K562 (cell line): ENCODE data around the gene MT1E. TPM values are rescaled to one million over a fixed set of nuclear protein-coding genes. Genes with fewer than 3 reads are reported as not detected.

Experiments used
- ATAC-seq: fragments of 200-7000 bp; cut with Tn5 transposase; 3 replicates; pipeline ENCODE4 v1.9.1; 2020; ENCODE audit warnings: moderate library complexity
- BruUV-seq: library from RNA; stranded (reverse); fragments of 400-500 nt; replicated peaks from 2 replicates; lab custom pipeline; 2021; lab: Mats Ljungman, UMichigan
- CTCF ChIA-PET: fragments of 300-600 bp; formaldehyde crosslinking; extraction: SDS; loops from one replicate; lab custom pipeline; 2021; ENCODE audit warnings: low intra/inter-chr PET ratio; lab: Yijun Ruan, JAX
- POLR2A ChIA-PET: fragments of 300-600, 350-650 bp; sonication (Branson Sonifier 250); formaldehyde crosslinking; extraction: SDS; loops from one replicate; lab custom pipeline; 2021; ENCODE audit warnings: antibody characterized with exemption, inconsistent platforms; lab: Yijun Ruan, JAX
- DNase-seq, 4 experiments: peaks; one replicate each; pipeline versions ENCODE4 v3.0.0 to v3.0.0-alpha.2; 2011 to 2018; ENCODE audit warnings: low spot score in 3 of 4, mixed read lengths in 3 of 4; ENCODE audit errors: extremely low read depth in 1 of 4
- FAIRE-seq: peaks from 2 replicates; lab custom pipeline; 2011; peaks lifted over from hg19 to GRCh38; lab: Jason Lieb, UNC
- H2AFZ ChIP-seq: 2 replicates; pipeline ENCODE4 v1.6.0; 2011; ENCODE audit warnings: low read depth, low read length, control low read depth, inconsistent platforms
- H3K27ac ChIP-seq: fragments of 200-600 bp; 3 replicates; pipeline ENCODE4 v1.8.0; 2011; ENCODE audit warnings: low read depth, mild to moderate bottlenecking, control low read depth, inconsistent platforms, low read length, moderate library complexity, mixed read lengths; ENCODE audit errors: extremely low read depth
- H3K27me3 ChIP-seq, 2 experiments: fragments of 300-600 bp in 1 of 2; 2 replicates in 1 of 2; 3 replicates in 1 of 2; pipeline versions ENCODE4 v1.6.0 to v1.8.0; 2011; ENCODE audit warnings: inconsistent platforms in 2 of 2, low read length in 2 of 2, mild to moderate bottlenecking in 1 of 2, mixed read lengths in 1 of 2, moderate library complexity in 1 of 2; ENCODE audit not compliant: control insufficient read depth in 2 of 2, insufficient read depth in 2 of 2
- H3K36me3 ChIP-seq: fragments of 300-600 bp; 3 replicates; pipeline ENCODE4 v1.8.0; 2011; ENCODE audit warnings: mild to moderate bottlenecking, low read length, inconsistent platforms; ENCODE audit not compliant: control insufficient read depth, insufficient read depth
- H3K4me1 ChIP-seq, 2 experiments: fragments of 200-600 bp in 1 of 2; replicated peaks in 1 of 2; 2 replicates in 1 of 2; 3 replicates in 1 of 2; pipeline versions ENCODE4 v1.5.1 to v1.8.0; 2011; ENCODE audit warnings: inconsistent platforms in 2 of 2, low read length in 2 of 2, mild to moderate bottlenecking in 1 of 2, mixed read lengths in 1 of 2, moderate library complexity in 1 of 2; ENCODE audit not compliant: control insufficient read depth in 2 of 2, insufficient read depth in 2 of 2
- H3K4me2 ChIP-seq: 2 replicates; pipeline ENCODE4 v1.6.1; 2011; ENCODE audit warnings: low read length, control low read depth, inconsistent platforms, mixed read lengths; ENCODE audit not compliant: insufficient read depth
- H3K4me3 ChIP-seq: fragments of 200-600 bp; sonication (generic), shearing (Covaris generic); 2 replicates; pipeline ENCODE4 v1.5.1; 2016; ENCODE audit warnings: control low read depth, inconsistent platforms
- H3K79me2 ChIP-seq: fragments of 200-600 bp; 3 replicates; pipeline ENCODE4 v1.8.0; 2011; ENCODE audit warnings: low read length, inconsistent platforms; ENCODE audit not compliant: control insufficient read depth, insufficient read depth
- H3K9ac ChIP-seq, 2 experiments: 2 replicates each; pipeline versions ENCODE4 v1.6.0 to v1.6.1; 2011; ENCODE audit warnings: low read depth in 2 of 2, low read length in 2 of 2, control low read depth in 1 of 2, inconsistent platforms in 1 of 2, mild to moderate bottlenecking in 1 of 2, mixed read lengths in 1 of 2; ENCODE audit not compliant: insufficient read depth in 1 of 2
- H3K9me1 ChIP-seq: one replicate; pipeline ENCODE4 v1.6.0; 2011; ENCODE audit warnings: inconsistent platforms, mild to moderate bottlenecking, low read length, moderate library complexity; ENCODE audit not compliant: control insufficient read depth, insufficient read depth
- H3K9me3 ChIP-seq: replicated peaks from 2 replicates; pipeline ENCODE4 v1.5.1; 2011; ENCODE audit warnings: low read depth, low read length, inconsistent platforms; ENCODE audit not compliant: control insufficient read depth, insufficient read depth
- H4K20me1 ChIP-seq: replicated peaks from 2 replicates; pipeline ENCODE4 v1.6.1; 2011; ENCODE audit warnings: low read length, inconsistent platforms, mixed read lengths; ENCODE audit not compliant: control insufficient read depth, insufficient read depth
- BCL6 ChIP-seq: fragments of 250-450 bp; sonication (Bioruptor Pico); IDR thresholded peaks from 2 replicates; pipeline ENCODE4 v1.4.0; 2020
- BRCA1 ChIP-seq, 2 experiments: fragments of 450-650 bp in 1 of 2; sonication (generic) in 1 of 2; formaldehyde crosslinking in 1 of 2; IDR thresholded peaks; 2 replicates each; pipeline versions ENCODE4 v1.5.0 to v1.6.1; 2017 to 2020; ENCODE audit warnings: mild to moderate bottlenecking in 1 of 2, missing genetic modification reagents in 1 of 2
- CLOCK ChIP-seq: fragments of 250-450 bp; sonication (Bioruptor Pico); IDR thresholded peaks from 2 replicates; pipeline ENCODE4 v1.4.0; 2020; ENCODE audit warnings: mild to moderate bottlenecking, moderate library complexity, borderline replicate concordance
- POLR2A ChIP-seq: fragments of 450-650 bp; conservative IDR thresholded peaks from 2 replicates; pipeline ENCODE4 v1.6.1; 2016
- REST ChIP-seq, 2 experiments: fragments of 450-650 bp; formaldehyde crosslinking in 1 of 2; IDR thresholded peaks; 2 replicates each; pipeline versions ENCODE4 v1.4.0 to v1.6.1; 2014 to 2020; ENCODE audit warnings: mild to moderate bottlenecking in 2 of 2, borderline replicate concordance in 1 of 2, low read depth in 1 of 2
- RHOXF2B ChIP-seq: fragments of 250-450 bp; sonication (Bioruptor Pico); conservative IDR thresholded peaks from 2 replicates; pipeline ENCODE4 v1.5.1; 2021
- TCF7 ChIP-seq: sonication (generic); IDR thresholded peaks from 2 replicates; pipeline ENCODE4 v1.6.1; 2016; ENCODE audit warnings: antibody characterized with exemption, borderline replicate concordance
- ZNF184 ChIP-seq: sonication (generic); formaldehyde crosslinking; IDR thresholded peaks from 2 replicates; pipeline ENCODE4 v1.5.0; 2020; ENCODE audit warnings: missing genetic modification reagents
- ZNF589 ChIP-seq: fragments of 200-800 bp; sonication (Bioruptor generic); IDR thresholded peaks from 2 replicates; pipeline ENCODE4 v1.6.1; 2016; ENCODE audit warnings: low read depth, missing genetic modification characterization, missing compliant biosample characterization
- WGBS: fragments of 100-300 bp; shearing (Covaris generic); methylation state at CpG from one replicate; pipeline ENCODE4 v1.1.6; 2016; ENCODE audit warnings: low coverage, mixed read lengths; ENCODE audit not compliant: insufficient coverage; ENCODE audit errors: missing lambda C conversion rate; 5-methylcytosine and 5-hydroxymethylcytosine counted together
- in situ Hi-C: fragments of 300-500 bp; cut with MboI; formaldehyde crosslinking; loops from 4 replicates; pipeline ENCODE4 v1.15.0; 2018; ENCODE audit warnings: inconsistent platforms, mixed read lengths
- intact Hi-C: fragments of 100-400 bp; cut with micrococcal nuclease; formaldehyde crosslinking; loops from 2 replicates; pipeline ENCODE4 v1.14.2; 2022
- polyA plus RNA-seq, 8 experiments: library from polyadenylated mRNA; depleted of rRNA in 4 of 8; stranded (reverse) in 5 of 8; unstranded in 3 of 8; fragments of >200 nt; fragmentation: Nextera tagmentation in 2 of 8; fragmentation: Illumina TruSeq in 1 of 8; extraction: Ambion mirVana in 2 of 8; extraction: Trizol in 1 of 8; gene quantifications; 2 replicates each; pipeline versions ENCODE4 v1.2.1 to v1.2.3, GENCODE V29; 2011 to 2014; ENCODE audit warnings: inconsistent platforms in 1 of 8, missing spikeins in 1 of 8
- total RNA-seq, 7 experiments: library from RNA; depleted of rRNA in 6 of 7; stranded (reverse); fragments of >200 nt in 6 of 7; fragmentation: Illumina TruSeq in 2 of 7; extraction: Trizol in 2 of 7; gene quantifications; 2 replicates each; pipeline versions ENCODE4 v1.2.1 to v1.2.3, GENCODE V29; 2011 to 2021; ENCODE audit warnings: low replicate concordance in 1 of 7
- TF ChIP-seq, protein P1 (sequence below): fragments of 450-650 bp; conservative IDR thresholded peaks from 2 replicates; pipeline ENCODE4 v1.6.1; 2016; ENCODE audit warnings: missing genetic modification characterization, low read depth, mild to moderate bottlenecking, missing compliant biosample characterization, moderate library complexity

Gene MT1E
- total and polyA plus RNA-seq, 9 of the 15 experiments (the other 6 are each of a cell fraction or from before 2014, with no cell fraction given): 0.29 to 0.81 (median 0.46) TPM; not detected in 3

DNA sequence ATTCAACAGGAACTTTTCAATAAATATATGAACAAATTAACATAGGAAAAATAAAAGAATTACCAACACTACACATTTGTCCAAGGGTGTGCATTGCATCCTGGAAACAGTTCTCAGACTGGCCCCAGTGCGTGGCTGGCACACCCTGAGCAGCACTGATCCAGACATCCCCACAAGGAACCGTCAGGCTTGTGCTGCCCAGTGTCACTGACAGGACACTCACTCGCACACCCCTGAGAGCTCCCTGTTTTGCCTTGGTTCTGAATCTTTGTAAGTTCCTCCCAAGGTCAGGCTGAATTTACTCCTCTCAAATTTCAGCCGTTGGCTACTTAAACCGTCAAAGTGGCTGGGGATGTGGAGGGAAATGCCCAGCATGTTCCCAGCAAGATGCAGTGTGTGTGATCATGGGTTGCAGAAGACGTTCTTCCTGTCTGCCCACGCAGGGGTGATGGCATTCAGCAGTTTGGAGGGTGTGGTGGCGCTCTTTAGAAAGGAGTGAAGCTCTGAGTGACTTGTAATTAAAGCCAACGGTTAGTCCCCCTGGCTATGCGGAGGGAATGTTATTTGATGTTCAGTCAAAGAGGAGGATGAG lies 15.5 kb upstream of the MT1E start:
- ChIA-PET CTCF (no interaction called here), POLR2A (interaction anchor here (0.6 to 0.8 kb wide), 2 partner anchors 14 to 228 kb away, joined by 3 read pairs; no protein-coding TSS in a partner anchor)
- Histone ChIP-seq H3K9ac (peak overlapping the region; percentile 32 to 62), H3K4me3 (no peak overlapping the region), H3K9me1 (no peaks in the 10 kb centered on the region), H3K9me3 (no peaks in the 10 kb centered on the region), H2AFZ (peak overlapping the region; percentile 97), H3K36me3 (no peaks in the 10 kb centered on the region), H3K4me2 (peak overlapping the region; percentile 78), H3K79me2 (no peaks in the 10 kb centered on the region), H3K27ac (0 out of 3 replicates have a peak overlapping the region, but pooled peaks have one; percentile 37), H3K27me3 (peaks cover 0 to 5% of the 10 kb centered on the region in 2 experiments; a peak in 2 of 5 replicates), H4K20me1 (no peaks in the 10 kb centered on the region), H3K4me1 (peaks cover 27 to 29% of the 10 kb centered on the region in 2 experiments)
- no peak for ATAC-seq
- WGBS: 39% methylated on average over 10 of the region's 10 CpGs
- no TSS peak for BruUV-seq
- no peak for DNase-seq
- intact Hi-C loops (no loop called here), in situ Hi-C loops (no loop called here)
- peak; percentile 19 for FAIRE-seq
- 0 out of 2 replicates have a peak, but pooled peaks have one; percentile 32 for TF ChIP-seq ZNF589 (CRISPR knock-in tag)
- no peak for TF ChIP-seq TCF7
- TF ChIP-seq REST (IDR thresholded peaks at IDR 0.05; ENCODE audit: borderline replicate concordance): no peak
- no peak for TF ChIP-seq REST (CRISPR knock-in tag; IDR thresholded peaks at IDR 0.05; ENCODE audit: low read depth)
- no peak for TF ChIP-seq ZNF184
- TF ChIP-seq, protein P1, sequence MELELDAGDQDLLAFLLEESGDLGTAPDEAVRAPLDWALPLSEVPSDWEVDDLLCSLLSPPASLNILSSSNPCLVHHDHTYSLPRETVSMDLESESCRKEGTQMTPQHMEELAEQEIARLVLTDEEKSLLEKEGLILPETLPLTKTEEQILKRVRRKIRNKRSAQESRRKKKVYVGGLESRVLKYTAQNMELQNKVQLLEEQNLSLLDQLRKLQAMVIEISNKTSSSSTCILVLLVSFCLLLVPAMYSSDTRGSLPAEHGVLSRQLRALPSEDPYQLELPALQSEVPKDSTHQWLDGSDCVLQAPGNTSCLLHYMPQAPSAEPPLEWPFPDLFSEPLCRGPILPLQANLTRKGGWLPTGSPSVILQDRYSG (tag): 0 out of 2 replicates have a peak, but pooled peaks have one; percentile 21
- no peak for TF ChIP-seq BCL6 (CRISPR knock-in tag)
- TF ChIP-seq CLOCK (CRISPR knock-in tag): no peak
- no peak for TF ChIP-seq RHOXF2B (CRISPR knock-in tag)
- TF ChIP-seq POLR2A: no peak
- TF ChIP-seq BRCA1 (IDR thresholded peaks at IDR 0.05): no peak
- no peak for TF ChIP-seq BRCA1 (CRISPR knock-in tag; IDR thresholded peaks at IDR 0.05)
